Activated naive CD8-positive, alpha-beta T cell treated with anti-CD3 and anti-CD28 coated beads for 36 hours (primary cell): ENCODE data around the gene ZNF14. TPM values are rescaled to one million over a fixed set of nuclear protein-coding genes. Genes with fewer than 3 reads are reported as not detected.

ENCODE experiments used
- total RNA-seq, 2 experiments: library from RNA; stranded (reverse); gene quantifications; one replicate each; pipeline ENCODE4 v1.2.3, GENCODE V29; 2021

ZNF14 gene
- total RNA-seq, 2 experiments from 2014 or later: 7.8 to 7.9 TPM

Other genes starting within 250 kb of the ZNF14 start
- 1 to 10 TPM; 3.0 to 3.1 TPM for gene TSSK6, start 217.6 kb downstream of the ZNF14 start, total RNA-seq
- gene NDUFA13, start 216.9 kb downstream of the ZNF14 start, total RNA-seq: 100 to 1,000 TPM; 306 to 312 TPM
- gene YJEFN3, start 204.2 kb downstream of the ZNF14 start, total RNA-seq: 1 to 10 TPM; 5.7 to 7.8 TPM
- under 1 TPM; 0.18 to 0.23 TPM for gene CILP2, start 194.8 kb downstream of the ZNF14 start, total RNA-seq
- 1 to 10 TPM; 8.2 to 9.6 TPM for gene PBX4, start 114.4 kb downstream of the ZNF14 start, total RNA-seq
- 10 to 100 TPM; 23.7 to 28.4 TPM for gene LPAR2, start 104.9 kb downstream of the ZNF14 start, total RNA-seq
- gene GMIP, start 89.5 kb downstream of the ZNF14 start, total RNA-seq: 10 to 100 TPM; 53.3 to 54.7 TPM
- 10 to 100 TPM; 72.6 to 76.4 TPM for gene ATP13A1, start 69.4 kb downstream of the ZNF14 start, total RNA-seq
- gene ZNF101, start 64.3 kb downstream of the ZNF14 start, total RNA-seq: 10 to 100 TPM; 71.8 to 73.2 TPM
- gene ZNF506, start 88.6 kb upstream of the ZNF14 start, total RNA-seq: 10 to 100 TPM; 28.4 to 31.5 TPM
- gene ZNF253, start 132.8 kb upstream of the ZNF14 start, total RNA-seq: 10 to 100 TPM; 13.8 to 16.6 TPM
- gene ZNF93, start 167.8 kb upstream of the ZNF14 start, total RNA-seq: 10 to 100 TPM; 15.9 to 17.3 TPM